SH-SY5Y (cell line): Measurements from ENCODE around the gene COX5A.

ENCODE experiments used
- GATA2 ChIP-seq: IDR thresholded peaks from 2 replicates; pipeline ENCODE4 v1.6.1; 2011; ENCODE audit warnings: mild to moderate bottlenecking, low read depth, low read length
- GATA3 ChIP-seq: IDR thresholded peaks from 2 replicates; pipeline ENCODE4 v1.6.1; 2011; ENCODE audit warnings: low read depth, mild to moderate bottlenecking, low read length, moderate library complexity

DNA sequence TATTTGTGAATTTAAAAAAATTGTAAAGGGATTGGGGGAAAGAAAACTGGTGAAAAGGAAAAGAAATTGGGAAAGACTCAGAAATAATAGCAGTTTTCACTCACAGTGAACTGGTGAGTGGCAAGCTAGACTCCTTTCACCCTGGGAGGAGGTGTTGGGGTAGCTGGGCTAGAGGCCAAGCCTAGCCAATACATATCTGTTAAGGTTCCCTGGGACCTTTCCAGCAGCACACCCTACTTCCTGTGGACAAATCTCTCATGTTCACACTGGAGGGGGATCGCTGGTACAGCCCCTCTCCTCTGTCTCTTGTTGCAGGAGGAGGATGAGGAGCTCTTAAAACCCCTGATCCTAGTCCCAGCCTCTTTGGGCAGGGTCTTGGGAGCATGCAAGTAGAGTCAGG is 22.4 kb upstream of the COX5A start:
- TF ChIP-seq GATA2: no peak
- TF ChIP-seq GATA3: no peak
